BJ (cell line): ENCODE data around the gene F2. TPM values are rescaled to one million over a fixed set of nuclear protein-coding genes. Genes with fewer than 3 reads are reported as not detected.

Experiments
- CTCF ChIA-PET: fragments of 350-600 bp; formaldehyde crosslinking; extraction: SDS; loops from one replicate; lab custom pipeline; 2021; ENCODE audit warnings: antibody characterized with exemption, inconsistent platforms; lab: Yijun Ruan, JAX
- POLR2A ChIA-PET: fragments of 300-600 bp; sonication (Branson Sonifier 250); formaldehyde crosslinking; extraction: SDS; loops from one replicate; lab custom pipeline; 2021; ENCODE audit warnings: antibody characterized with exemption; lab: Charles Lee
- DNase-seq: peaks from one replicate; pipeline ENCODE4 v3.0.0-alpha.2; 2011; ENCODE audit warnings: low read depth
- H3K27me3 ChIP-seq: 2 replicates; pipeline ENCODE4 v1.6.0; 2011; ENCODE audit warnings: low read length; ENCODE audit not compliant: control insufficient read depth, insufficient read depth
- H3K36me3 ChIP-seq: 2 replicates; pipeline ENCODE4 v1.5.1; 2011; ENCODE audit warnings: low read length; ENCODE audit not compliant: control insufficient read depth, insufficient read depth
- H3K4me3 ChIP-seq: 2 replicates; pipeline ENCODE4 v1.5.1; 2011; ENCODE audit warnings: low read depth, mild to moderate bottlenecking, control low read depth, low read length
- polyA plus RNA-seq: library from polyadenylated mRNA; depleted of rRNA; stranded (reverse); fragments of >200 nt; gene quantifications from 2 replicates; pipeline ENCODE4 v1.2.3, GENCODE V29; 2011
- TF ChIP-seq, protein P1 (sequence below): IDR thresholded peaks from 2 replicates; pipeline ENCODE4 v1.5.1; 2011; ENCODE audit warnings: low read depth, mild to moderate bottlenecking, control low read depth, inconsistent platforms, low read length, moderate library complexity; ENCODE audit not compliant: insufficient read depth

The F2 gene
- polyA plus RNA-seq, 1 experiment, result 0.05 TPM

- ChIA-PET CTCF (no interaction called here), POLR2A (no interaction called here)
- Histone ChIP-seq H3K4me3 (no peak overlapping the region), H3K27me3 (no peaks in the 10 kb centered on the region), H3K36me3 (peaks cover 19% of the 10 kb centered on the region)
- TF ChIP-seq, protein P1, sequence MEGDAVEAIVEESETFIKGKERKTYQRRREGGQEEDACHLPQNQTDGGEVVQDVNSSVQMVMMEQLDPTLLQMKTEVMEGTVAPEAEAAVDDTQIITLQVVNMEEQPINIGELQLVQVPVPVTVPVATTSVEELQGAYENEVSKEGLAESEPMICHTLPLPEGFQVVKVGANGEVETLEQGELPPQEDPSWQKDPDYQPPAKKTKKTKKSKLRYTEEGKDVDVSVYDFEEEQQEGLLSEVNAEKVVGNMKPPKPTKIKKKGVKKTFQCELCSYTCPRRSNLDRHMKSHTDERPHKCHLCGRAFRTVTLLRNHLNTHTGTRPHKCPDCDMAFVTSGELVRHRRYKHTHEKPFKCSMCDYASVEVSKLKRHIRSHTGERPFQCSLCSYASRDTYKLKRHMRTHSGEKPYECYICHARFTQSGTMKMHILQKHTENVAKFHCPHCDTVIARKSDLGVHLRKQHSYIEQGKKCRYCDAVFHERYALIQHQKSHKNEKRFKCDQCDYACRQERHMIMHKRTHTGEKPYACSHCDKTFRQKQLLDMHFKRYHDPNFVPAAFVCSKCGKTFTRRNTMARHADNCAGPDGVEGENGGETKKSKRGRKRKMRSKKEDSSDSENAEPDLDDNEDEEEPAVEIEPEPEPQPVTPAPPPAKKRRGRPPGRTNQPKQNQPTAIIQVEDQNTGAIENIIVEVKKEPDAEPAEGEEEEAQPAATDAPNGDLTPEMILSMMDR, result no peak
- DNase-seq, result no peak
These were observed 26.3 kb downstream of the F2 start for GRCh38 chr11:46745328-46745727.

- no peak for DNase-seq
- H3K36me3 ChIP-seq, result peaks cover 19% of the 10 kb centered on the region
- no peak overlapping the region for H3K4me3 ChIP-seq
- CTCF ChIA-PET, result no interaction called here
- TF ChIP-seq, protein P1, result no peak
- H3K27me3 ChIP-seq, result no peaks in the 10 kb centered on the region
- POLR2A ChIA-PET, result no interaction called here
These were observed 27.0 kb downstream of the F2 start for GRCh38 chr11:46745995-46746394.

GRCh38 chr11:46747150-46747549 is 28.1 kb downstream of the F2 start:
- CTCF ChIA-PET, result interaction anchor here (1.0 kb wide), 1 partner anchor 9 kb away, joined by 3 read pairs; no protein-coding TSS in a partner anchor
- POLR2A ChIA-PET, result no interaction called here
- H3K36me3 ChIP-seq, result peaks cover 20% of the 10 kb centered on the region

DNA sequence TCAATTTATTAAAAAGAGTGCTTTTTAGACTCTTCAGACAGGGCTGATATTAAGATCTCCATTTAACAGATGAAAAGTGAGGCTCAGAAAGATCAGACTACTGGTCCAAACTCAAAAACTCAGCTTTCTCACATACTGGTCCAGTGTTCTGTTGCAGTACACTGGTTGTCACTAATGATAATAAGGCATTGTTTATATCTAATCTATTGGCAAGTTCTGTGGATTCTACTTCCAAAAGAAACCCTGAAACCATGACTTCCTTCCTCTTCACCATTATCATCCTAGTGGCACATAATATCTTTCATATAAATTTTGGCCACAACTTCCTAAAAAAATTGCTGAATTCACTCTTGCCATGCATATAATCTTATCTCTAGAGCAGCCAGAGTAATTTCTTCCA is 36.9 kb downstream of the F2 start:
- Histone ChIP-seq H3K36me3 (peaks cover 20% of the 10 kb centered on the region), H3K27me3 (no peaks in the 10 kb centered on the region), H3K4me3 (no peak overlapping the region)
- TF ChIP-seq, protein P1, result no peak
- no peak for DNase-seq
- CTCF ChIA-PET, result no interaction called here
- POLR2A ChIA-PET, result no interaction called here

More at GRCh38 chr11:46747150-46747549, 28.1 kb downstream of the F2 start:
- Histone ChIP-seq H3K27me3 (no peaks in the 10 kb centered on the region), H3K4me3 (no peak overlapping the region)
- DNase-seq, result no peak
- TF ChIP-seq, protein P1, result no peak

- H3K27me3 ChIP-seq, result no peaks in the 10 kb centered on the region
- CTCF ChIA-PET, result no interaction called here
- peaks cover 18% of the 10 kb centered on the region for H3K36me3 ChIP-seq
- POLR2A ChIA-PET, result no interaction called here
- DNase-seq, result no peak
- TF ChIP-seq, protein P1, result no peak
- H3K4me3 ChIP-seq, result no peak overlapping the region
These were observed 40.2 kb downstream of the F2 start for GRCh38 chr11:46759196-46759595.
